Fibroblast of lung (primary cell): ENCODE results near the gene CDK6.

Experiments used
- CTCF ChIP-seq, 2 donors: IDR thresholded peaks in 1 of 2; conservative IDR thresholded peaks in 1 of 2; 1 replicate in 1 of 2; 2 replicates in 1 of 2; pipeline ENCODE4 v1.5.1; 2011 to 2012; ENCODE audit warnings: low read length in 2 of 2, control low read depth in 1 of 2, inconsistent platforms in 1 of 2, low read depth in 1 of 2, mild to moderate bottlenecking in 1 of 2
- EZH2 ChIP-seq: IDR thresholded peaks from 2 replicates; pipeline ENCODE4 v1.5.1; 2012; ENCODE audit warnings: low read length, control low read depth, mild to moderate bottlenecking; ENCODE audit errors: missing control alignments

GRCh38 chr7:92698237-92698841, 138.0 kb downstream of the CDK6 start:
- TF ChIP-seq CTCF (conservative IDR thresholded peaks at IDR 0.05 in 1 of 2, IDR thresholded peaks at IDR 0.05 in 1 of 2; ENCODE audit: low read depth in 1 of 2, low read length in 2 of 2) = no peak
- no peak for TF ChIP-seq EZH2
